Panc1 (cell line): ENCODE measurements around the gene PRRT4.

ENCODE experiments used
- CTCF ChIP-seq: fragments of 450-650 bp; IDR thresholded peaks from 2 replicates; pipeline ENCODE4 v1.5.1; 2017; ENCODE audit warnings: mild to moderate bottlenecking
- POLR2AphosphoS5 ChIP-seq: IDR thresholded peaks from 2 replicates; pipeline ENCODE4 v1.6.1; 2012; ENCODE audit warnings: mild to moderate bottlenecking, low read depth, low read length, moderate library complexity

GRCh38 chr7:128352636-128353035, 8.9 kb downstream of the PRRT4 start:
- TF ChIP-seq POLR2AphosphoS5, result no peak
- no peak for TF ChIP-seq CTCF
